GM21526 (cell line): ENCODE results near the gene VKORC1L1.
"Not testable (repeated sequence)": the region's sequence is repeated elsewhere in the genome, so short reads cannot be mapped to it uniquely, and the experiment has no call there.

Source experiments
- ATAC-seq: cut with Tn5 transposase; IDR thresholded peaks from one replicate; pipeline ENCODE4 v1.9.1; 2021; ENCODE audit warnings: moderate library complexity; ENCODE audit not compliant: unreplicated experiment, low FRiP score

The VKORC1L1 gene

DNA sequence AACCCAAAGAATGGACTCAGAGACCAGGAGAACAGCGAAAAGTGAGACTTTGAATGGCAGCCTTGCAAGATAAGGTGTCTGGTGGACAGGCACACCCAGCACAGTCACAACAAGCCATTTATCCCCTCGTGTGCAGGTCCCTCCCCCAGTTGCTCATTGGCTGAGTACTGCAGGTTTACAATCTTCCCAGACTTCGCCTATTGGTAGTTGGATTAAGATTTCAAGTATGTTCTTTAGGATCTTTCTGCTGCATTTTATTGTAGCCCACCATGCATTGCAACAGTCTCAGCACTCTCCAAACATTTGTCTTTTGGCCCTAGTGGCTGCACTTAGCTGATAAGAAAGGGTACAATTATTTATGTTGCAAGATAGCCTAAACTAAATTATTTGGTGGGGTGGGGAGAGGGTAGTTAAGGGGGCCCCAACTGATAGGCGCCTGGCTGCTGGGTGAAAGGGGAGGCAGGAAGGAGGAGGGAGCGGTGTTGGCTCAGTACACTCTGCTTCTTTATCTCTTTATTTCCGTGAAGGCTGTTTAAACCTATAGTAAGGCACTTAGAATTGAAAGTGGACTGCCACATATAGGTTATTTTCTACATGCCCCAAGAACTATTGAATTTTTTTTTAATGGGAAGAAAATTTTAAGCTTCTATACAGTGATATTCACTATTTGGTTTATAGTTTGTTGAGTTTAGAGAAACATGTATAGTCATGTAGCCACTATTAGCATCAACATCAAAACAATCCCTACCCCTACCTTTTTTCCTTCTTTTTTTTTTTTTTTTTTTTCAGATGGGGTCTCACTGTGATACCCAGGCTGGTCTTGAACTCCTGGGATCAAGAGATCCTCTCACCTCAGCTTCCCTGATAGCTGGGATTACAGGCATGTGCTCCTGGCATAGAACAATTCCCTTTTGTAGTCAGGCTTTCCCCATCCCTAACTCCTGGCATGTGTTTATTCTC, 54.9 kb downstream of the VKORC1L1 start:
- no peak for ATAC-seq

DNA sequence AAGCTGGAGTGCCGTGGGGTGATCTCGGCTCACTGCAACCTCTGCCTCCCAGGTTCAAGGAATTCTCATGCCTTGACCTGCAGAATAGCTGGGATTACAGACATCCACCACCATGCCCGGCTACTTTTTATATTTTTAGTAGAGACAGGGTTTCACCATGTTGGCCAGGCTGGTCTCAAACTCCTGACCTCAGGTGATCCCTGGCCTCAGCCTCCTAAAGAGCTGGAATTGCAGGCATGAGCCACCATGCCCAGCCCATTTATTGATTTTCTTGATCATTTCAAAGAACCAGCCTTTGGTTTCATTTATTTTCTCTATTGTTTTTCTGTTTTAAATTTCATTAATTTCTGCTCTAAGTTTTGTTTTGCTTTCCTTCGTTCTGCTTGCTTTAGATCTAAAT, 58.8 kb downstream of the VKORC1L1 start:
- no peak for ATAC-seq

DNA sequence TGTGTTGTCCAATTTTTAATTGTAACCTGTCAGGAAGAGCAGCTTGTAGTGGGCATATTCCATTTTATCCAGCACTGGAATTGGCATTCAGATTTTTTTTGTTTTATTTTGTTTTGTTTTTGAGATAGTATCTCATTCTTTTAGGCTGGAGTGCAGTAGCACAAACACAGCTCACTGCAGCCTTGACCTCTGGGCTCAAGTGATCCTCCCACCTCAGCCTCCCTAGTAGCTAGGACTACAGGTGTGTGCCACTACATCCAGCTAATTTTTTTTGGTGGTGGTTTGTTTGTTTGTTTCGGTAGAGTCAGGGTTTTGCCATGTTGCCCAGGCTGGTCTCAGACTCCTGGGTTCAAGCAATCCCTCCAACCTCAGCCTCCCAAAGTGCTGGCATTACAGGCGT, 64.4 kb downstream of the VKORC1L1 start:
- no peak for ATAC-seq

DNA sequence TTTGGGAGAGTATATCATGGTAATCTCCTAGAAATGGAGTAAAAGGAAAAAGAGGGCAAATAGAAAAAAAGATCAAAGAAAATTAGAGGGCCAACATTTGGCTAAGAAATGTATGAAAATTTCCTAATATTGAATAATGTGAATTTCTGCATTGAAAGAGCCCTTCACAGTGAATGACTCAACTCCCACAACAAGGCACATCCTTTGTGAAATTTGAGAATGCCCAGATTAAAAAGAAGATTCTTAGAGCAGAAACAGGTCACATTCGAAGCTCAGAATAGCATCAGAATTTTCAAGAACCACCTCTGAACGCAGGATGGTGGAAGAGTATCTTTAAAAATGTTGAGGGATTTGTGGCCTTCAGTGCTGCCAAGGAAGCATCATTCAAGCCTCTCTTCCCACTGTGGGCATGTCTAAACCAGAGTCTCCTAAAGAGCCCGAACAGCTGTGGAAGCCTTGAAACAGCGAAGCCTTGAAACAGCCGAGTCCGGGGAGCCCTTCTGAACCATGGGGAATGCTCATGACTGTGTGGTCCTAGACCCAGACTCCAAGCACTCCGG, 65.5 kb downstream of the VKORC1L1 start:
- ATAC-seq = no peak

DNA sequence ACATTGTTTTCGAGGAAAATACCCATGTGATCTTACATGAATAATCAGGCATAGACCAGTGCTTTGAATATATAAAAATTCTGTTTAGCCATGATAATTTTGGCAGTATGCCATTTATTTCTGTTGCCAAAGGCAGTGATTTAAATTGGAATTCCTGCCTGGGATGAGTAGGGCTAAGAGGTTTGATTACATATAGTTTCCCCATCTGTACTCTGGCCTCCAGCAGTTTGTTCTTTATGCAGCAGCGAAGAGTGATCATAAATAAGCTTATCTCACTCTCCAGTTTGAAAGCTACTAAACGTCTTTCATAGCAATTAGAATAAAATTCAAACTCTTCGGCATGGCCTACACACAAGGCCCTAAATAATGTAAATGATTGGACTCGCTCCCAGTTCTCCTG, 72.9 kb downstream of the VKORC1L1 start:
- not testable (repeated sequence) for ATAC-seq

DNA sequence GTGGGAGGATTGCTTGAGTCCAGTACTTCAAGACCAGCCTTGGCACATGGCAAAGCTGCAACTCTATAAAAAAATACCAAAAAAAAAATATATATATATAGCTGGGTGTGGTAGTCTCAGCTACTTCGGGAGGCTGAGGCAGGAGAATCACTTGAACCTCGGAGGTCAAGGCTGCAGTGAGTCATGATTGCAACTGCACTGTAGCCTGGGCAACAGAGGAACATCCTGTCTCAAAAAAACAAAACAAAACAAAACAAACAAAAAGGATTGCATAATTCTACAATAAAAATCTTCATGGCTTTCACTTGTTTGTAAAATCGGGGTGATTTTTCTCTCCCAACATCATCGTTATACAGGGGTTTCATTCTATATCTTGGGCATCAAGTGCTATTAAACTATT, 74.0 kb downstream of the VKORC1L1 start:
- no peak for ATAC-seq

DNA sequence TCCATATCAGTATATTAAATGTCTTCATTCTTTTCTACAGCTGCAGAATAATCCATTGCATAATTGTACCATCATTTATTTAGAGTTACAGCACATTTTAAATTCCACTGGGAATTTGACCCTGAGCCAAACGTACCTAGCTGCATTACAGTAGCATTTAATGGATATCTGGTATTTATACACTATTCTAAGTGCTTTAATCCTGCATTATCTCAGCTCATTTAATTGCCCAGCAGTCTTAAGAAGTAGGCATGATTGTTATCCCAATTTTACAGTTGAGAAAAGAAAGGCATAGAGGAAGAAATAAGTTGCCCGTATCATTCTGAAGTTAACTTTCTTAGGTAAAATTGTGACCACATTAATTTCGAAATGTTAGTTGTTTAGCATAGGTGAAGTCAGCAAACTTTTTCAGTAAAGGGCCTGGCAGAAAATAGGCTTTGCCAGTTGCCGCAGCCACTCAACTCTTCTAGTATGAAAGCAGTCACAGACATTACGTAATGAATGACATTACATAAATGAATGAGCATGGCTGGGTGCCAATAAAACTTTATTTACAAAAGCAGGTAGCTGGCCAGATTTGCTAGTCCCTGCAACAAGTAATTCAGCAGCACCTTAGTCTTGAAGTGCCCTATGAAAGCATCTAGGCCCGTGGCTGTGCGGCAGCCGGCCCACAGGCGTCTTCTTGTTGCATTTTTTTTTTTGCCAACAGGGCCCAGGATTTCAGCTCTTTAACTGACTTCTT, 79.1 kb downstream of the VKORC1L1 start:
- ATAC-seq = no peak

DNA sequence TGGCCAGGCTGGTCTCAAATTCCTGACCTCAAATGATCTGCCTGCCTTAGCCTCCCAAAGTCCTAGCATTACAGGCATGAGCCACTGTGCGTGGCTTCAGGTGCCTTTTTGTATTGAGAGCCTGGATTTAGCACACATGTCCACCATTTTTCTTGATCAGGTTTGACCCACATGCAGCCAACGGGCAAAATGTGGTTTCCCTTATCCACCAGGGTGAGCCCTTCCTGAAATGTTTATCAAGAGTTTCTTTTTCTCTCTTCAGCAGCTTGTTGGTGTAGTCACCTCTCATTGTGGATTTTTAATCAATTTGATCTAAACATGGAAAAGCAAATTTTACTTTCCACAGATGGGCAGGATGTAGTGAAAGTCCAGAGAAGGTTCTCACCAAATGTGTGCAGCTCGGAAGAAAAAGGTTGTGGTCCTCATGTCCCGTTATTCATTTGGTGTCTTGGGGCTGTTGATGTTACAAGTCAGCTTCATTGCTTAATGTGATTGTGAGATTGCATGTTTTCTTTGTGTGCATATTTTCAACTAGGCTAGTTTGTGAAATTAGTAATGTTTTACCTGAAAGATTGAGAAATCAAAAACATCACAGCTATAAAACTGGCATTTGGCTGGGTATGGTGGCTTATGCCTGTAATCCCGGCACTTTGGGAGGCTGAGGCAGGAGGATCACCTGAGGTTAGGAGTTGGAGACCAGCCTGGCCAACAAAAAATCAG, 80.3 kb downstream of the VKORC1L1 start:
- ATAC-seq = no peak

DNA sequence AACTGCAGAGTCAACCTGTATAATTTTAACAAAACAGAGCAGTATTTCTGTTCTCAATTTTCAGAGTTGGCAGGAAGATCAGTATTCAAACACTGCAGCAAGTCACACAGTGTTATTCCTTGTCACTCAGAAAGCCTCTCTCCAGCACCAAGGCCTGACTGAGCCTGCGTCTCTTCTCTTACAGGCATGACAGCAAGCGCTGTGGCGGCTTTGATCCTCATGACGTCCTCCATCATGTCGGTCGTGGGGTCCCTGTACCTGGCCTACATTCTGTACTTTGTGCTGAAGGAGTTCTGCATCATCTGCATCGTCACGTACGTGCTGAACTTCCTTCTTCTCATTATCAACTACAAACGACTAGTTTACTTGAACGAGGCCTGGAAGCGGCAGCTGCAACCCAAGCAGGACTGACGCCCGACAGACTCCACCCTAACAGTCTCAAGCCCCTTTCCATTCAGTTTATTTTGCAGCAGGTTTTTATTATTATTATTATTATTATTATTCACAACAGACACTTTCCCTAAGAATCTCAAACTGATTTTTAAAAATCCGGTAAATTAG, 81.1 kb downstream of the VKORC1L1 start:
- ATAC-seq = no peak

DNA sequence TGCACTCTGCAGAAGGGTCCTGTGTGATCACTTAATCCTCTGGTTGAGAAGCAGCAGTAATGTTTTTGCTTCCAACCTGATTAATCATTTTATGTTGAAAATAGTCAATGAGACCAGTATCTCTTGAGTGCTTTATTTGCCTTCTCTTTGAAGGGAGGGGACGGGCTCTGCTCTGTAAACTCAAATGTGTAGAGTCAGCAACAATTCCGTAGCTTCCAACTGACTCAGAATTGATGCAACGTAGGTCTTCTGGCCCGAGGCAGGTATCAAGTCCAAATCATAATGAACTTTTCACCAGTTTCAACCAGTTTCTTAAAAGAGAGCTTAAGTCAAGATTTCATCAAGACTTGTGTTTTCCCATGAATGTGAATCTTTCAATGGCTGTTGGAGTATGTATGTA, 82.8 kb downstream of the VKORC1L1 start:
- ATAC-seq = no peak

DNA sequence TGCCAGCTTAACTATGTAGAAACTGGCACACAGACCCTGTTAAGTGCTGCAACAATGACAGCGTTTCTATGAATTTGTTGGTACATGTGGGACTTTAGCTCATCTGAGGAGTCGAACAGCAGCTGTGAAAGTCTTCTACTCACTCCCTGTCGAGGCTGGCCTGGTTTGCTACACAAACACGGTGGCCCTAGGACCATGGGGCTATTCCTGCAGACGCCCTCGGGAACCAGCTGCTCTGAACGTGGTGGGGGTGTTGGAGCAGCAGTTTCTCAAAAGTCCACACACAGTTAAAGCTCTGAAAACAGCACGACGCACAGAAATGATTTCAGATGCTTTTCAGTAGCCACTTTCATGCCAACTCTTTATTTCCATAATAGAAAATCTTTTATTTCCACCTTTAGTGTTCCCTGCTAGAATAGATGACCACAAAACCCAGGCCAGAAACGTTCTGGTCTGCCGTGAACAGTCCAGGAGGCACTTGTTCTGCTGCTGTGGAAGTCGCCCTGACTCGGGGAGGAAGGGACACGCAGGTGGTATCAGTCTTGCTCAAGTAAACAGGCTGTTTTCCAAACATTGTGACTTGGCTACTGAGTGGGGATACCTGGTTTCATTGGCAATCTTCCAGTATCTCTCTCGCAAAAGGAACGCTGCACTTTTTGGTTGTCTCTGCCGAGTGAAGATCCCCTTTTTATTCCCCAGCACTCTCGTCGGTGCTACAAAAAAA, 87.6 kb downstream of the VKORC1L1 start:
- ATAC-seq = no peak

DNA sequence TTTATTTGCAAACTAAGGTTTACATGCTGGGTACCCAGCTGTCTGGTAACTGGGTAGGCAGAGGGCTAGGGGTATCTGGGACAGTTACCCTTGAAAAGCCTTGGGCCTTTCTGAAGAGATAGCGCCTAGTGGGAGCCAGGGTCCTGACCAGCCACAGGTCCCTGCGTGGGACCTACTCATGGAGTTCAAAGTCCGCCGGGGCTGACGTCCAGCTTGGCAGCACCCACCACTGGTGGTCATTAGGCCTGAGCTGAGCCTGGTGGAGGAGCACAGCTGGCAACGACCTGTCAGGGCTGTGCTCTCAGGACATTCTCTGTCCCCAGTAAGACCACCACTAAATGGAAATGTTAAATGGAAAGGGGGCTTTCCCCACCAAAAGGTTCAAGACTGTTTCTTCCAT, 89.2 kb downstream of the VKORC1L1 start:
- ATAC-seq = no peak

DNA sequence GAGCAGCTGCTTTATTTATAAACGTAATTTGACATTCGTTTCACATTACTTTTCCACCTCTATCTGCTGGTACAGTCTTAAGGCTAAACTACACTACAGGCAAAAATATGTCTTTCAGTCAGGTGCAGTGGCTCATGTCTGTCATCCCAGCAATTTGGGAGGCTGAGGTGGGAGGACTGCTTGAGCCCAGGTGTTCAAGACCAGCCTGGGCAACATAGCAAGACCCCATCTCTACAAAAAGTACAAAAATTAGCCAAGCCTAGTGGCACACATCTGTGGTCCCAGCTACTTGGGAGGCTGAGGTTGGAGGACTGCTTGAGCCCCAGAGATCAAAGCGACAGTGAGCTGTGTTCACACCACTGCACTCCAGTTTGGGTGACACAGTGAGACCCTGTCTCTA, 91.8 kb downstream of the VKORC1L1 start:
- ATAC-seq = not testable (repeated sequence)

DNA sequence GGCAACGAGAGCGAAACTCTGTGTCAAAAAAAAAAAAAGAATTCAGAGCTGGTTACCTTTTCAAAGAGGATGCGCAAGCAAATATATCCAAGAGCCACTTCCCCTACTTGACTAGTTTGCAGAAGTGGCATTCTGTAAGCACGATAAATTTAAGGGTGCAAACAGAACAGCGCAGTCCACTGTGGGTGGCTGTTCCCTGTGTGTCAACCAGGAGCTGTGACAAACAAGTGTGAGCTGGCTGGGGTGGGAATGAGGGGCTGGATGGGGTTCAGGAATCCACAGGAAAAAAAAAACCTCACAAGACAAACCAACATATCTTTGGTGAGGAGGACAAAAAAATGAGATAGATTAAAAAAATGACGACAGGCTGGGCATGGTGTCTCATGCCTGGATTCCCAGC, 93.3 kb downstream of the VKORC1L1 start:
- no peak for ATAC-seq

DNA sequence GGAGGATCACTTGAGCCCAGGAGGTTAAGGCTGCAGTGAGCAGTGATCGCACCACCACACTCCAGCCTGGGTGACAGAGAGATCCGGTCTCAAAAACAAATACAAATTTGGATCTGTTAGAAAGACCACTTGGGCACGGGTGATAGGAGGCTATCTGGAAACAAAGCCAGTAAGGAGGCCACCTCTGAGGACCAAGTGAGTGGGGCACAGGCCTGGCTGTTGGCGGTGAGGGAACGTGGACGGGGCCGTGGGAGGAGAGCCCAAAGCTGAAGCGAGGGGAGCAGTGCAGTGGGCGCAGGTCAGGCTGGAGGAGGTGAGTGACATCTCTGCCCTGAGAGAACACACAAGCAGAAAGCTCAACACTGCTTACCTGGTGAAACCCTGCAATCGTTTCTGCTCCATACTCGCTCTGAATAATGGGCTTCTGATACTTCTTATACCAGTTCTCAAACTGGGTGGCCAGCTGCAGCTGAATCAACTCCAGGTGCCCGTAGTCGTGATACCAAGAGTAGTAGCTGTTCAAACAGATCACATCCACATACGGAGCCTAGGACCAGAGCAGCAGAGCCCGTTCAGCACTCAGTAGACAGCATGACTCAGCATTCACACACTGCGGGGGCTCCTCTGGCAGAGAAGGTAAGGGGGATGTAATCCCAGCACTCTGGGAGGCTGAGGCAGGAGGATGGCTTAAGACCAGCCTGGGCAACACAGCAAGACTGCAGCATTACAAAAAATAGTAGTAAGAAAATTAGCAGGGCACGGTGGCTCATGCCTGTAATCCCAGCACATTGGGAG, 94.7 kb downstream of the VKORC1L1 start:
- no peak for ATAC-seq

DNA sequence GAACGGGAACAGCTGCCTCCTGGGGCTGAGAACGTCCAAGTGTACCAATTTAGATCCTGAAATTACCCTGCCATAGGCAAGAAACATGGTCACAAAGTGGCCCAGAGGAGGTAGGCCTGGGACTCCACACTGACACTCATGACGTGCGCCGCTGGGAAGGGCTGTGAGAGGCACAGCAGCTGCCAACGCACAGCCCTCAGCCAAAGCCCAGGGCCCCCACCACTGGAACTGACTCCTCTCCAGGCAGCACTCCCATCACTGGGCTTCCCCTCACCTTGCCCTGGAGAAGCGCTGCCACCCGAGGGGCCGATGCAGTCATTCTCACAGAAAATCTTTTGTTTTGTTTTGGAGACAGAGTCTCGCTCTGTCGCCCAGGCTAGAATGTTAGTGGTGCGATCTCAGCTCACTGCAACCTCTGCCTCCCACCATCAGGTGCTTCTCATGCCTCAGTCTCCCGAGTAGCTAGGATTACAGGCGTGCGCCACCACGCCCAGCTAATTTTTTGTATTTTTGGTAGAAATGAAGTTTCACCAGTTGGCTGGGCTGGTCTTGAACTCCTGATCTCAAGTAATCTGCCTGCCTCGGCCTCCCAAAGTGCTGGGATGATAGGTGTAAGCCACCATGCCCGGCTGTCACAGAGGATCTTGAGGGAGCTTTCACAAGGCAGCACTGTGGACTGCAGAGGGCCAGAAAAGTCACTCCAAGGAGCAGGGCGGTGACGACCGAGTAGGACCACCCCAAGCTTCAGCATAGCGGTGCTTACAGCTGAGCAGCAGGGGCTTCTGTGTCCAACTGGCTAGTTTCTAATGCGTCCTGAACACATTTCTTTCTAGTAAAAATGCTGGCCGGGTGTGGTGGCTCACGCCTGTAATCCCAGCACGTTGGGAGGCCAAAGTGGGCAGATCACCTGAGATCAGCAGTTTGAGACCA, 95.6 kb downstream of the VKORC1L1 start:
- ATAC-seq = no peak

DNA sequence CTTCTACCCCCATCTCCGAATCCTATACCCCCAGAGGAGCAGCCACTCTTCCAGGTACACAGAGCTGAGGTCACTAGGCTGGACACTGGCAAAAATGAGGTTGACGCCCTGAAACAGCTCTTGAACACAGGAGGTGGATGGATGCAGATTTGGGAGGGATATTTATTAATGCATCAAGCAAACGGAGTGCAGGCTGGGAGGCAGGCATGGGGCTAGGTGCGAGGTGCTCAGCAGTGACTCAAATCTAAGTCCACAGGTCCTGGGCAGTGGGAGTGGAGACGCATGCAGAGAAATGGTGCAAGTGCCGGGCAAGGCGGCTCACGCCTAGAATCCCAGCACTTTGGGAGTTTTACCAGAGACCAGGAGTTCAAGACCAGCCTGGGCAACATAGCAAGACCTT, 98.1 kb downstream of the VKORC1L1 start:
- no peak for ATAC-seq

DNA sequence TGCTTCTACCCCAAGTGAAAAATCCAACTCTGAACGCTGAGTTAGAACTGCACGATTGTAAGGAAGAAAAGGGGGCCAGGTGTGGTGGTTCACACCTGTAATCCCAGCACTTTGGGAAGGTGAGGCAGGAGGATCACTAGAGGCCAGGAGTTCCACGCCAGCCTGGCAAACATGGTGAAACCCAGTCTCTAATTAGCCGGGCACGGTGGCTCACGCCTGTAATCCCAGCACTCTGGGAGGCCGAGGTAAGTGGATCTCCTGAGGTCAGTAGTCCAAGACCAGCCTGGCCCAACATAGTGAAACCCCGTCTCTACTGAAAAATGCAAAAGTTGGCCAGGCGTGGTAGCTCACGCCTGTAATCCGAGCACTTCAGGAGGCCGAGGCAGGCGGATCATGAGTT, 100.1 kb downstream of the VKORC1L1 start:
- ATAC-seq = no peak
